ENCODE measurements around the gene PTAFR. TPM values are rescaled to one million over a fixed set of nuclear protein-coding genes. Genes with fewer than 3 reads are reported as not detected.

The PTAFR gene
- total RNA-seq, 1 donor from 2014 or later = 3.6 TPM

DNA sequence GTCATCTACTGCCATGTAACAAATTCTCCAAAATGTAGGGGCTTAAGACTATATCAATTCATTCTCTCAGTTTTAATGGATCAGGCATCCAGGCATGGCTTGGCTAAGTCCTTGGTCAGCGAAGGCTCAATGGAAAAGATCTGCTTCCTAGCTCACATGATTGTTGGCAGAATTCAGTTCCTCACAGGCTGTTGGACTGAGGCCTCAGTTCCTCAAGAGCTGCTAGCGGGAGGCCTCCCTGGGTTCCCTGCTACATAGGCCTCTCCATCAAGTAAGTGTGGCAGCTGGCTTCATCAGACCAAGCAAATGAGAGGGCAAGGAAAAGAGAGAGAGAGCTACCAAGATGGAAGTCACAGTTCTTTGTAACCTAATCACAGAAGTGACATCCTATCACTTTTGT lies 68.5 kb downstream of the PTAFR start:
- Mint-ChIP-seq H3K9me3 (no peaks in the 10 kb centered on the region), H3K4me3 (no peak overlapping the region), H3K27ac (no peak overlapping the region), H3K27me3 (no peaks in the 10 kb centered on the region), H3K4me1 (peaks cover 16% of the 10 kb centered on the region), H3K36me3 (ENCODE audit: low read depth) (no peaks in the 10 kb centered on the region)
- ATAC-seq (ENCODE audit: low read depth) = no peak
- POLR2A ChIA-PET = interaction anchor here (0.5 to 1.3 kb wide), 3 partner anchors 65 to 451 kb away, joined by 3 to 5 read pairs (median 3); no protein-coding TSS in a partner anchor
- CTCF ChIA-PET = no interaction called here
- TF ChIP-seq, protein P1, sequence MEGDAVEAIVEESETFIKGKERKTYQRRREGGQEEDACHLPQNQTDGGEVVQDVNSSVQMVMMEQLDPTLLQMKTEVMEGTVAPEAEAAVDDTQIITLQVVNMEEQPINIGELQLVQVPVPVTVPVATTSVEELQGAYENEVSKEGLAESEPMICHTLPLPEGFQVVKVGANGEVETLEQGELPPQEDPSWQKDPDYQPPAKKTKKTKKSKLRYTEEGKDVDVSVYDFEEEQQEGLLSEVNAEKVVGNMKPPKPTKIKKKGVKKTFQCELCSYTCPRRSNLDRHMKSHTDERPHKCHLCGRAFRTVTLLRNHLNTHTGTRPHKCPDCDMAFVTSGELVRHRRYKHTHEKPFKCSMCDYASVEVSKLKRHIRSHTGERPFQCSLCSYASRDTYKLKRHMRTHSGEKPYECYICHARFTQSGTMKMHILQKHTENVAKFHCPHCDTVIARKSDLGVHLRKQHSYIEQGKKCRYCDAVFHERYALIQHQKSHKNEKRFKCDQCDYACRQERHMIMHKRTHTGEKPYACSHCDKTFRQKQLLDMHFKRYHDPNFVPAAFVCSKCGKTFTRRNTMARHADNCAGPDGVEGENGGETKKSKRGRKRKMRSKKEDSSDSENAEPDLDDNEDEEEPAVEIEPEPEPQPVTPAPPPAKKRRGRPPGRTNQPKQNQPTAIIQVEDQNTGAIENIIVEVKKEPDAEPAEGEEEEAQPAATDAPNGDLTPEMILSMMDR (IDR thresholded peaks at IDR 0.05) = no peak
- no peak for DNase-seq
- intact Hi-C loops (cut with micrococcal nuclease) = no loop called here

DNA sequence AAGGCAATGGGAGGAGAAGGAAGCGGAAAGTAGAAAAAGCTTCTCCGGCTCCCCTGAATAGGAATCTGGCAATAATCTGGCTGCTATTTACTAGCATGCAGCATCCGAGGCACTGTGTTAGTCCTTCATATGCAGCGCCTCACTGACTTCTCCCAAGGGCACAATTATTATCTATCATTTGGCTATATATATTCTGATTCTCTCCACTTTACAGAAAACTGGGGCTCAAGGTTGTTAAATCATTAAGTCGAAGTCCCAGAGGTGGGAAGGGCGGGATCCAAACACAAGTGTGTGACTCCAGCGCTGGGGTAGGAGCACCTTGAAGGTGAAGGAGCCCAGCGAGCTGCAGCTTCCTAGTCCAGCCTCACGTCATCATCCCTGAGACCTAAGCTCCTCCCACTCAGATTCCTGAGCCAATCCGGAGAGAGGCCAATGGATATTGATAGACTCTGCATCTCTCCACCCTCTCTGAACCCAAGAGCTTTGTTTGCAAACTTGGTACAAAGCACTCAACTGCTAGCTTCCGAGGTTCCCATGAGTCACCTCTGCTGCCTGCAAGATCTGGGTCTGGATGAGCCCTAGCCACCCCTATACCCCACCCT lies 71.5 kb downstream of the PTAFR start:
- H3K9me3 Mint-ChIP-seq = no peaks in the 10 kb centered on the region
- ChIA-PET CTCF (interaction anchor here (1.4 kb wide), 1 partner anchor 14 kb away, joined by 5 read pairs; no protein-coding TSS in a partner anchor), POLR2A (no interaction called here)
- ATAC-seq (ENCODE audit: low read depth) (no peak), DNase-seq (no peak)
- H3K4me3 Mint-ChIP-seq = no peak overlapping the region
- no peaks in the 10 kb centered on the region for H3K36me3 Mint-ChIP-seq (ENCODE audit: low read depth)
- H3K27ac Mint-ChIP-seq = no peak overlapping the region
- H3K27me3 Mint-ChIP-seq = no peaks in the 10 kb centered on the region
- TF ChIP-seq, protein P1 (IDR thresholded peaks at IDR 0.05) = no peak
- intact Hi-C loops (cut with micrococcal nuclease) = no loop called here
- H3K4me1 Mint-ChIP-seq = no peaks in the 10 kb centered on the region

DNA sequence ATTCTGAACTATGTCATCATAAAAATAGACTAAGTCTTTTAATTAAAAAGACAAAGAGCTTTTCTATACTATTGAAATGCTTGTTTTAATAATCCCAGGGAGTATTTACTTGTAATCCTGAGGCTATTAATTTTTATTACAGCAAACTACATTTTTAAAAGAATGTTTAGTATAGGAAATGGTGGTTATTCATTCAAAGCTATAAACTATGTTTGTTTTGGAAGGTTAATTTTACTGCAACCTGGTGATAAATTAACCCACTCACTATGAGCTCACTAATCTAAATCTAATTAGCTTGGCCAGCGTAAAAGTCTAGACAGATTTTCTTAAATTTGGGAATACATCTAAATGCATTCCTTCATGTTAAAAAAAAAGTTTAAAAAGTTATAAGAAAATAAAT lies 74.3 kb downstream of the PTAFR start:
- Mint-ChIP-seq H3K4me1 (no peaks in the 10 kb centered on the region), H3K36me3 (ENCODE audit: low read depth) (no peaks in the 10 kb centered on the region), H3K27ac (no peak overlapping the region), H3K9me3 (no peaks in the 10 kb centered on the region), H3K4me3 (no peak overlapping the region), H3K27me3 (no peaks in the 10 kb centered on the region)
- POLR2A ChIA-PET = no interaction called here
- CTCF ChIA-PET = interaction anchor here (0.8 kb wide), 1 partner anchor 11 kb away, joined by 3 read pairs; no protein-coding TSS in a partner anchor
- intact Hi-C loops (cut with micrococcal nuclease) = no loop called here
- DNase-seq = no peak
- no peak for ATAC-seq (ENCODE audit: low read depth)
- TF ChIP-seq, protein P1 (IDR thresholded peaks at IDR 0.05) = no peak

DNA sequence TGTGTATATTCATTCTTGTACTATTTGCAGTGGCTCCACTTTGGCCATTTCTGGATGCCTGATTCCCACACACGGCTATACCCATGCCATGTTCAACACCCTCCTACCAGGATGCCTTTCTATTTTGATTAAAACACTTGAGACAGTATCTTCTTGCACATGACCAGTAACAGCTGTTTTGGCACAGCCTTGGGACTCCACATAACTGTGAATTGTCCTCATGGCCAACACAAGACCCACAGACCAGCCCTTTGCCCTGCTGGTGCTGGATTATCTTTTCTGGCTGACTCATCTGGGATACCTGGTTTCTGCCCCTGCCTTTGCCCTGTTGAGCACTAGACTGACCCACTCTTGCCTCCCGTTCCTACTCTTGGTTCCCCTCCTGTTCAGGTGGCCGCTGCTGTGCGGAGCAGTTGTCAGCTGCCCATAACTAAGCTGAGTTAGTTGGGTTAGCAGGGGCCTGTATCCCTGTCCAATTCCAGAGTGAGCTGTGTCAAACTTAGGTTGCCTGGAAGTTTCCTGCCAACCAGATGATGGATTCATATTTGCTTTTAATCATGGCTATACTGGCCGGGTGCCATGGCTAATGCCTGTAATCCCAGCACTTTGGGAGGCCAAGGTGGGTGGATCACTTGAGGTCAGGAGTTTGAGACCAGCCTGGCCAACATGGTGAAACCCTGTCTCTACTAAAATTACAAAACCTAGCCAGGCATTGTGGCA lies 77.3 kb downstream of the PTAFR start:
- no peaks in the 10 kb centered on the region for H3K36me3 Mint-ChIP-seq (ENCODE audit: low read depth)

More for the DNA sequence above, 77.3 kb downstream of the PTAFR start:
- CTCF ChIA-PET = interaction anchor here (1.1 kb wide), 1 partner anchor 8 kb away, joined by 3 read pairs; no protein-coding TSS in a partner anchor
- Mint-ChIP-seq H3K9me3 (no peaks in the 10 kb centered on the region), H3K4me3 (no peak overlapping the region), H3K27me3 (no peaks in the 10 kb centered on the region), H3K4me1 (no peaks in the 10 kb centered on the region), H3K27ac (no peak overlapping the region)
- TF ChIP-seq, protein P1 (IDR thresholded peaks at IDR 0.05) = no peak
- DNase-seq (no peak), ATAC-seq (ENCODE audit: low read depth) (no peak)
- intact Hi-C loops (cut with micrococcal nuclease) = no loop called here
- POLR2A ChIA-PET = no interaction called here

Other genes with a start within 250 kb of the PTAFR start
- not detected in 2 replicates for gene SMPDL3B, start 241.7 kb downstream of the PTAFR start, total RNA-seq
- 5.1 and 6.1 TPM in 2 replicates for gene XKR8, start 216.7 kb downstream of the PTAFR start, total RNA-seq
- 26.7 and 31.0 TPM in 2 replicates for gene EYA3, start 88.1 kb downstream of the PTAFR start, total RNA-seq
- 103 and 104 TPM in 2 replicates for gene DNAJC8, start 56.3 kb upstream of the PTAFR start, total RNA-seq
- 87.0 and 104 TPM in 2 replicates for gene ATP5IF1, start 59.4 kb upstream of the PTAFR start, total RNA-seq
- 19.5 and 19.8 TPM in 2 replicates for gene SESN2, start 82.8 kb upstream of the PTAFR start, total RNA-seq
- gene MED18, start 152.3 kb upstream of the PTAFR start, total RNA-seq = 20.3 and 20.7 TPM in 2 replicates
- 27.2 and 31.5 TPM in 2 replicates for gene PHACTR4, start 193.1 kb upstream of the PTAFR start, total RNA-seq